ENCODE results near the gene TMEM95.

Gene TMEM95

DNA sequence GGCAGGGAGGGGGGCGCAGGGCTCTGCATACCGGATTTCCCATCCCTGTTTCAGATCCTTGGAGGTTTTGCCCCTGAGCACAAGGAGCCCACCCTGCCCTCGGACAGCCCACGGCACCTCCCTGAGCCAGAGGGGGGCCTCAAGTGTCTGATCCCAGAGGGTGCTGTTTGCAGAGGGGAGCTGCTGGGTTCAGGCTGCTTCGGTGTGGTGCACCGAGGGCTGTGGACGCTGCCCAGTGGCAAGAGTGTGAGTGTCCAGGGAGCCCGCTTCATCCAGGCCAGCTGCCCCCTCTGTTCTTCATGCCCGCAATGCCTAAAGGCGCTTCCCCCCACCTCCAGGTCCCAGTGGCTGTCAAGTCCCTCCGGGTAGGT is 28.4 kb downstream of the TMEM95 start:
- TF ChIP-seq, protein P1, sequence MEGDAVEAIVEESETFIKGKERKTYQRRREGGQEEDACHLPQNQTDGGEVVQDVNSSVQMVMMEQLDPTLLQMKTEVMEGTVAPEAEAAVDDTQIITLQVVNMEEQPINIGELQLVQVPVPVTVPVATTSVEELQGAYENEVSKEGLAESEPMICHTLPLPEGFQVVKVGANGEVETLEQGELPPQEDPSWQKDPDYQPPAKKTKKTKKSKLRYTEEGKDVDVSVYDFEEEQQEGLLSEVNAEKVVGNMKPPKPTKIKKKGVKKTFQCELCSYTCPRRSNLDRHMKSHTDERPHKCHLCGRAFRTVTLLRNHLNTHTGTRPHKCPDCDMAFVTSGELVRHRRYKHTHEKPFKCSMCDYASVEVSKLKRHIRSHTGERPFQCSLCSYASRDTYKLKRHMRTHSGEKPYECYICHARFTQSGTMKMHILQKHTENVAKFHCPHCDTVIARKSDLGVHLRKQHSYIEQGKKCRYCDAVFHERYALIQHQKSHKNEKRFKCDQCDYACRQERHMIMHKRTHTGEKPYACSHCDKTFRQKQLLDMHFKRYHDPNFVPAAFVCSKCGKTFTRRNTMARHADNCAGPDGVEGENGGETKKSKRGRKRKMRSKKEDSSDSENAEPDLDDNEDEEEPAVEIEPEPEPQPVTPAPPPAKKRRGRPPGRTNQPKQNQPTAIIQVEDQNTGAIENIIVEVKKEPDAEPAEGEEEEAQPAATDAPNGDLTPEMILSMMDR (conservative IDR thresholded peaks at IDR 0.05; ENCODE audit: low read depth, low read length), result no peak
- DNase-seq (ENCODE audit: low read depth), result no peak
- no peak overlapping the region for H3K4me3 ChIP-seq (ENCODE audit: low read depth, low read length)

DNA sequence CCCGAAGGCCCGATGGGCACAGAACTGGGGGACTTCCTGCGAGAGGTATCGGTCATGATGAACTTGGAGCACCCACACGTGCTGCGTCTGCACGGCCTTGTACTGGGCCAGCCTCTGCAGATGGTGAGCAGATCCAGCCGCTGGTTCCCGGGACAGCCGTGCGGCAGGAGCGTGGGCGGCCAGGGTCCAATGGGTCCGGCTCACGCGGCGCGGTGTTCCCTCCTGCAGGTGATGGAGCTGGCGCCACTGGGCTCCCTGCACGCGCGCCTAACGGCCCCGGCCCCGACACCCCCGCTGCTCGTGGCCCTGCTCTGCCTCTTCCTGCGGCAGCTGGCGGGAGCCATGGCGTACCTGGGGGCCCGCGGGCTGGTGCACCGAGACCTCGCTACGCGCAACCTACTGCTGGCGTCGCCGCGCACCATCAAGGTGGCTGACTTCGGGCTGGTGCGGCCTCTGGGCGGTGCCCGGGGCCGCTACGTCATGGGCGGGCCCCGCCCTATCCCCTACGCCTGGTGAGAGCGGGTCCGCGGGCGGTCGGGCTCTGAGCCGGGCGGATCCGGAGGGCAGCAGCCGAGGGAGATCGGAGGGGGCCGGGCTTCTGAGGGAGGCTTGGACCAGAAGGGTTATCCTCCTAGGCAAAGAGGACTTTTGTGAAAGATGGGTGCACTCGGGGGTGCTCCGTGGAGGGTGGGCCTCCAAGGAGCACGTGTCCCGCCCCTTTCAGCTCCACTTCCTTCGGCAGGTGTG is 29.0 kb downstream of the TMEM95 start:
- DNase-seq (ENCODE audit: low read depth), result no peak
- peak overlapping the region; percentile 44 for H3K4me3 ChIP-seq (ENCODE audit: low read depth, low read length)
- TF ChIP-seq, protein P1 (conservative IDR thresholded peaks at IDR 0.05; ENCODE audit: low read depth, low read length), result no peak

DNA sequence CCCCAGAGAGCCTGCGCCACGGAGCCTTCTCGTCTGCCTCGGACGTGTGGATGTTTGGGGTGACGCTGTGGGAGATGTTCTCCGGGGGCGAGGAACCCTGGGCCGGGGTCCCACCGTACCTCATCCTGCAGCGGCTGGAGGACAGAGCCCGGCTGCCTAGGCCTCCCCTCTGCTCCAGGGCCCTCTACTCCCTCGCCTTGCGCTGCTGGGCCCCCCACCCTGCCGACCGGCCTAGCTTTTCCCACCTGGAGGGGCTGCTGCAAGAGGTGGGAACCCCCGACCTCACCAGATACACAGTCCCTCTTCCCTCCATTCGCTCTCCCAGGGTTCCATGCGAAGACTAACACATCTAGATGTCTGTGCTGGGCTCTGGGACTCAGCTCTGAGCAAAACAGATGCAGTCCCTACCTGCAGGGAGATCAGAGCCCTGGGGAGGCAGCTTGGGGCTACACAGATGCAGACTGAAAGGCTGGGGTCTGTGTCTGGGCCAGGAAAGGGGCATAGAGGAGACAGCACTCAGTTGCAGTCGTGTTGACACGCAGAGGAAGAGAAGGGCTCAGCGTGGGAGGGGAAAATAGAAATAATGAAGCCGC is 29.6 kb downstream of the TMEM95 start:
- TF ChIP-seq, protein P1 (conservative IDR thresholded peaks at IDR 0.05; ENCODE audit: low read depth, low read length), result no peak
- H3K4me3 ChIP-seq (ENCODE audit: low read depth, low read length), result peak overlapping the region; percentile 44
- no peak for DNase-seq (ENCODE audit: low read depth)

DNA sequence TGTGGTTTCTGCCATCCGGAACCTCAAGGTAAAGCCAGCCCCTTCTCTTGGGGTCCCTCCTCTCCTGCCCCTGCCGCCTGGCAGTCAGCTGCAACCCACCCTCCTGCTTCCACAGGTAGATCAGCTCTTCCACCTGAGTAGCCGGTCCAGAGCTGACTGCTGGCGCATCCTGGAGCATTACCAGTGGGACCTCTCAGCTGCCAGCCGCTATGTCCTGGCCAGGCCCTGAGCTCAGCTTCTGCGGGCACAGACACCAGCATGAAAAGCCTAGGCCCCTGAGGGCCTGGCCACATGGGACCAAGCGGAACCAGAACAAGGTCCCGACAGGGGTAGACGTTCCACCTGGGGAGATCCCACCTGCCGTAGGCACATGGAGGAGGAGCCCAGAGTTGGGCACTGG is 33.9 kb downstream of the TMEM95 start:
- no peak for DNase-seq (ENCODE audit: low read depth)
- no peak overlapping the region for H3K4me3 ChIP-seq (ENCODE audit: low read depth, low read length)
- TF ChIP-seq, protein P1 (conservative IDR thresholded peaks at IDR 0.05; ENCODE audit: low read depth, low read length), result no peak

DNA sequence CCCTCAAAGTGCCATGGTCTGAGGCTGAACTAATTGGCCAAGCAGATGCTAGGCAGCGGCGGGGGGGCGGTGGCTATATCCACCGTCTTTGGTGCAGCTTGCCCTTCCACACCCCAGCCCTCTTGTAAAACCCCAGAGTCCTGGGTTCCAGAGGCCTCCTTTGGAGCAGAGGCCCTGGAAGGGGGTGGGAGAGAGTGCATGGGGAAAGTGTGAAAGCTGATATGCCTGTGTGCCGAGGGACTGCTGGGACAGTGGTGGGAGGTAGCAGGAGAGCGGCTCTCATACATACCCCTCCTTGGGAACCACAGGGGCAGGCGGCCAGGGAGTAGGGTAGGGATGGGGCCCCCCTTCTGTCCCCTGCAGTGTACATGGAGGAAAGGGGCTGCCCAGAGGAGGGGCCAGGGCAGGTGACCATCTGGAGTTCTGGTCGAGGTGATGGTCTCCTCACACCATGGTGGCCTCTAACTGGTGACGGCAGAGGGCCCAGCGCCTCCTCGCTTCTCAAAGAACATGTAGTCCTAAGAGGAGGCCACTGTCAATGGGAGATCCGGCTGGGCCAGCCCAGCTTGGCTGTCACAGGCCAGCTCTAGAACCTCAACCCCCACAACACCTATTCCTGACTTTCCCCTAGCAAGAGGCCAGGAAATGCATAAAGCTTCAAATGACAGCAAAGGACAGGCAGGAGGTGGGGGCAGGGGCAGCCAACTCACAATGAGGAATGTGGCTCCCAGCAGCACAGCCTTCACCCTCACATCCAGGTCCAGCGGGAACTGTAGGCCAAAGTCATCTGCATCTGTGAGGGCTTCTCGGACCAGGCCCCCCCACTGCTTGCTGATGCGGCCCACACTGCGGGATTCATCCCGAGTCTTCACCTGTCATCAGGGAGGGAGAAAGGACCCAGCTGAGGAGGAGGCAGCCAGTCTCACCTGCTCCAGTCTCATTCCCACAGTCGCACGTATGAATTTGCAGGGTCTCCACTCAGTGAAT is 35.3 kb downstream of the TMEM95 start:
- TF ChIP-seq, protein P1 (conservative IDR thresholded peaks at IDR 0.05; ENCODE audit: low read depth, low read length), result no peak
- H3K4me3 ChIP-seq (ENCODE audit: low read depth, low read length), result no peak overlapping the region
- DNase-seq (ENCODE audit: low read depth), result no peak

DNA sequence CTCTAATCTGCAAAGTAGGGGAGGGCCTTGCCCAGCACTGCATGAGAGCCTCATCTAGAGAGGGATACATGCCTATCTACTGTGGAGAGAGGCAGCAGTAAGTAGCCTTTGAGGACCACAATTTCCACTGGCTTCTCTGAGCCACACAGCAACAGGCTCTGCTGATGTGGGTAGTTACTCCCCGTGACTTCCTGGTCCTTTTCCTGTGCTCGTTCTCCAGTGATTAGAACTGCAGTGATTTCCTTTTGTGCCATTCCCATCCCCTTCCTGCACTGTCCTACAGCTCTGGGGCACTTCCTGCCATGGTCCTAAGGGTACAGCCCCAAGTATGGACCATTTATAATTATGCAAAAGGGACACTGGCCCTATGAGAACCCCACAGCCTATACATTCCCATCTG is 36.4 kb downstream of the TMEM95 start:
- no peak overlapping the region for H3K4me3 ChIP-seq (ENCODE audit: low read depth, low read length)
- TF ChIP-seq, protein P1 (conservative IDR thresholded peaks at IDR 0.05; ENCODE audit: low read depth, low read length), result no peak
- DNase-seq (ENCODE audit: low read depth), result no peak
